Activated naive CD4-positive, alpha-beta T cell treated with anti-CD3 and anti-CD28 coated beads for 36 hours (primary cell): ENCODE measurements around the gene ZFYVE28. TPM values are rescaled to one million over a fixed set of nuclear protein-coding genes. Genes with fewer than 3 reads are reported as not detected.

Source experiments
- CTCF ChIA-PET: fragments of 350-600 bp; sonication (Branson Sonifier 250); formaldehyde crosslinking; loops from one replicate; lab custom pipeline; 2021; ENCODE audit warnings: antibody characterized with exemption; lab: Charles Lee
- DNase-seq: peaks from one replicate; pipeline ENCODE4 v3.0.0-alpha.2; 2020
- H3K27ac Mint-ChIP-seq: one replicate; pipeline ENCODE4 v1.8.0; 2021; ENCODE audit warnings: mild to moderate bottlenecking, mixed read lengths
- H3K27me3 Mint-ChIP-seq: one replicate; pipeline ENCODE4 v1.8.0; 2021; ENCODE audit warnings: low read depth, mixed read lengths
- H3K36me3 Mint-ChIP-seq: one replicate; pipeline ENCODE4 v1.8.0; 2021; ENCODE audit warnings: low read depth, mixed read lengths
- H3K4me1 Mint-ChIP-seq: one replicate; pipeline ENCODE4 v1.8.0; 2021; ENCODE audit warnings: low read depth, mixed read lengths
- H3K4me3 Mint-ChIP-seq: one replicate; pipeline ENCODE4 v1.8.0; 2021; ENCODE audit warnings: mild to moderate bottlenecking, moderate library complexity, mixed read lengths
- H3K9me3 Mint-ChIP-seq: one replicate; pipeline ENCODE4 v1.8.0; 2021; ENCODE audit warnings: mixed read lengths
- intact Hi-C: fragments of 100-400 bp; cut with micrococcal nuclease; formaldehyde crosslinking; loops from one replicate; pipeline ENCODE4 v1.15.1; 2023
- total RNA-seq, 2 experiments: library from RNA; stranded (reverse); gene quantifications; one replicate each; pipeline ENCODE4 v1.2.3, GENCODE V29; 2021

The ZFYVE28 gene
- total RNA-seq, 2 experiments from 2014 or later, result 5.3 to 6.2 TPM

- no peak overlapping the region for H3K4me3 Mint-ChIP-seq
- no peaks in the 10 kb centered on the region for H3K9me3 Mint-ChIP-seq
- no peak overlapping the region for H3K27ac Mint-ChIP-seq
- CTCF ChIA-PET, result no interaction called here
- H3K27me3 Mint-ChIP-seq, result no peaks in the 10 kb centered on the region
- no peaks in the 10 kb centered on the region for H3K36me3 Mint-ChIP-seq
- intact Hi-C loops, result no loop called here
- DNase-seq, result peak; percentile 3
- H3K4me1 Mint-ChIP-seq, result peaks cover 16% of the 10 kb centered on the region
Observed at GRCh38 chr4:2248044-2248780, 170.2 kb downstream of the ZFYVE28 start.

GRCh38 chr4:2247128-2248043 is 171.1 kb downstream of the ZFYVE28 start:
- Mint-ChIP-seq H3K27ac (no peak overlapping the region), H3K4me3 (no peak overlapping the region), H3K36me3 (no peaks in the 10 kb centered on the region), H3K9me3 (no peaks in the 10 kb centered on the region), H3K4me1 (peaks cover 16% of the 10 kb centered on the region), H3K27me3 (no peaks in the 10 kb centered on the region)
- intact Hi-C loops, result no loop called here
- CTCF ChIA-PET, result no interaction called here
- DNase-seq, result peak; percentile 2

GRCh38 chr4:2246384-2247127 is 171.9 kb downstream of the ZFYVE28 start:
- H3K27ac Mint-ChIP-seq, result no peak overlapping the region

GRCh38 chr4:2245787-2246275 is 172.6 kb downstream of the ZFYVE28 start:
- intact Hi-C loops, result no loop called here
- CTCF ChIA-PET, result no interaction called here
- H3K27ac Mint-ChIP-seq, result no peak overlapping the region

More at GRCh38 chr4:2246384-2247127, 171.9 kb downstream of the ZFYVE28 start:
- Mint-ChIP-seq H3K27me3 (no peaks in the 10 kb centered on the region), H3K9me3 (no peaks in the 10 kb centered on the region), H3K36me3 (no peaks in the 10 kb centered on the region), H3K4me1 (peaks cover 18% of the 10 kb centered on the region), H3K4me3 (no peak overlapping the region)
- DNase-seq, result no peak
- CTCF ChIA-PET, result no interaction called here
- intact Hi-C loops, result no loop called here

GRCh38 chr4:2245057-2245786 is 173.2 kb downstream of the ZFYVE28 start:
- CTCF ChIA-PET, result interaction anchor here (0.9 kb wide), 1 partner anchor 24 kb away, joined by 5 read pairs; no protein-coding TSS in a partner anchor
- Mint-ChIP-seq H3K4me3 (no peak overlapping the region), H3K27me3 (no peaks in the 10 kb centered on the region), H3K36me3 (peaks cover 3% of the 10 kb centered on the region), H3K4me1 (peaks cover 26% of the 10 kb centered on the region), H3K9me3 (no peaks in the 10 kb centered on the region), H3K27ac (peak overlapping the region; percentile 48)
- DNase-seq, result no peak
- intact Hi-C loops, result no loop called here

More at GRCh38 chr4:2245787-2246275, 172.6 kb downstream of the ZFYVE28 start:
- Mint-ChIP-seq H3K4me3 (no peak overlapping the region), H3K9me3 (no peaks in the 10 kb centered on the region), H3K36me3 (peaks cover 3% of the 10 kb centered on the region), H3K4me1 (peaks cover 20% of the 10 kb centered on the region), H3K27me3 (no peaks in the 10 kb centered on the region)
- no peak for DNase-seq

GRCh38 chr4:2243681-2244380 is 174.6 kb downstream of the ZFYVE28 start:
- peak overlapping the region; percentile 1 for H3K27ac Mint-ChIP-seq

GRCh38 chr4:2241410-2242353 is 176.8 kb downstream of the ZFYVE28 start, which contains the start of the genes HAUS3 and POLN:
HAUS3 (minus strand) TSS chr4:2242121; CDS start chr4:2240946, 1,175 bp downstream.
POLN (minus strand) TSS chr4:2242121; CDS start chr4:2229231, 12,890 bp downstream.
- intact Hi-C loops, result loop anchor here (1.0 to 5.0 kb wide), 14 partner anchors 21 to 722 kb away; partner anchors contain the start of genes CFAP99, FAM193A, GRK4 and MXD4
- no peaks in the 10 kb centered on the region for H3K9me3 Mint-ChIP-seq
- DNase-seq, result peak; percentile 99
- H3K4me3 Mint-ChIP-seq, result peak within 1 kb of the TSS; percentile 87
- H3K4me1 Mint-ChIP-seq, result peaks cover 52% of the 10 kb centered on the region
- CTCF ChIA-PET, result interaction anchor here (0.7 to 1.9 kb wide), 3 partner anchors 21 to 1766 kb away, joined by 3 to 11 read pairs (median 3); no protein-coding TSS in a partner anchor
- no peaks in the 10 kb centered on the region for H3K27me3 Mint-ChIP-seq
- H3K27ac Mint-ChIP-seq, result peak within 1 kb of the TSS; percentile 84
- peaks cover 17% of the 10 kb centered on the region for H3K36me3 Mint-ChIP-seq

More at GRCh38 chr4:2243681-2244380, 174.6 kb downstream of the ZFYVE28 start:
- Mint-ChIP-seq H3K4me1 (peaks cover 37% of the 10 kb centered on the region), H3K27me3 (no peaks in the 10 kb centered on the region), H3K36me3 (peaks cover 4% of the 10 kb centered on the region), H3K4me3 (no peak overlapping the region), H3K9me3 (no peaks in the 10 kb centered on the region)
- intact Hi-C loops, result loop anchor here (5.0 kb wide), 4 partner anchors 118 to 603 kb away; partner anchors contain the start of genes NSD2 and SLBP
- CTCF ChIA-PET, result no interaction called here
- peak; percentile 62 for DNase-seq

GRCh38 chr4:2241003-2241402 is 177.4 kb downstream of the ZFYVE28 start:
- Mint-ChIP-seq H3K4me1 (peaks cover 52% of the 10 kb centered on the region), H3K27ac (peak overlapping the region; percentile 84), H3K36me3 (peaks cover 17% of the 10 kb centered on the region), H3K4me3 (peak overlapping the region; percentile 87), H3K27me3 (no peaks in the 10 kb centered on the region), H3K9me3 (no peaks in the 10 kb centered on the region)
- no peak for DNase-seq
- intact Hi-C loops, result loop anchor here (5.0 kb wide), 4 partner anchors 121 to 606 kb away; partner anchors contain the start of genes NSD2 and SLBP
- CTCF ChIA-PET, result interaction anchor here (0.7 to 1.9 kb wide), 2 partner anchors 20 to 1765 kb away, joined by 3 to 11 read pairs; no protein-coding TSS in a partner anchor

- peaks cover 33% of the 10 kb centered on the region for H3K36me3 Mint-ChIP-seq
- H3K9me3 Mint-ChIP-seq, result no peaks in the 10 kb centered on the region
- H3K4me3 Mint-ChIP-seq, result peak overlapping the region; percentile 6
- no peaks in the 10 kb centered on the region for H3K27me3 Mint-ChIP-seq
- H3K27ac Mint-ChIP-seq, result no peak overlapping the region
- intact Hi-C loops, result no loop called here
- CTCF ChIA-PET, result interaction anchor here (0.5 to 2.0 kb wide), 5 partner anchors 9 to 48 kb away, joined by 3 to 5 read pairs (median 4); no protein-coding TSS in a partner anchor
- peaks cover 53% of the 10 kb centered on the region for H3K4me1 Mint-ChIP-seq
- no peak for DNase-seq
Observed at GRCh38 chr4:2236944-2237666, 181.3 kb downstream of the ZFYVE28 start.
